Gastroesophageal sphincter (tissue), 4 donors: ENCODE results near the gene ARL6IP1. TPM values are rescaled to one million over a fixed set of nuclear protein-coding genes. Genes with fewer than 3 reads are reported as not detected.
A peak's percentile ranks its signal among the peaks of the same experiment; 100 is the strongest.
"Not testable (repeated sequence)": the region's sequence is repeated elsewhere in the genome, so short reads cannot be mapped to it uniquely, and the experiment has no call there.

Source experiments
- ATAC-seq: fragments of 150-250 bp; one replicate; pipeline ENCODE4 v1.9.1; 2016; ENCODE audit warnings: mild to moderate bottlenecking, moderate library complexity
- H3K27ac ChIP-seq, 4 donors: fragments of 200-600 bp; sonication (generic) in 3 of 4; 1 replicate in 3 of 4; 2 replicates in 1 of 4; pipeline ENCODE4 v1.5.1; 2016 to 2019
- H3K27me3 ChIP-seq: fragments of 200-600 bp; sonication (generic); one replicate; pipeline ENCODE4 v1.5.1; 2019
- H3K36me3 ChIP-seq, 2 donors: fragments of 200-600 bp; sonication (generic); one replicate each; pipeline ENCODE4 v1.5.1; 2019; ENCODE audit warnings: control low read depth in 1 of 2
- H3K4me1 ChIP-seq, 3 donors: fragments of 200-600 bp; sonication (generic); 1 replicate in 2 of 3; 2 replicates in 1 of 3; pipeline ENCODE4 v1.5.1; 2016 to 2019; ENCODE audit warnings: control low read depth in 2 of 3
- H3K4me3 ChIP-seq, 2 donors: fragments of 200-600 bp; sonication (generic); one replicate each; pipeline ENCODE4 v1.5.1; 2019; ENCODE audit warnings: mild to moderate bottlenecking in 1 of 2, moderate library complexity in 1 of 2
- H3K9me3 ChIP-seq, 3 donors: fragments of 200-600 bp; sonication (generic); one replicate each; pipeline ENCODE4 v1.5.1; 2017 to 2019; ENCODE audit warnings: control low read depth in 2 of 3
- EP300 ChIP-seq: sonication (generic); formaldehyde crosslinking; IDR thresholded peaks from one replicate; pipeline ENCODE4 v1.6.1; 2017; ENCODE audit warnings: antibody characterized with exemption, mild to moderate bottlenecking
- POLR2A ChIP-seq, 2 donors: fragments of 450-650 bp; IDR thresholded peaks; one replicate each; pipeline ENCODE4 v1.6.1; 2017; ENCODE audit warnings: antibody characterized with exemption in 2 of 2, mild to moderate bottlenecking in 2 of 2, moderate library complexity in 1 of 2
- POLR2AphosphoS5 ChIP-seq: sonication (generic); formaldehyde crosslinking; IDR thresholded peaks from one replicate; pipeline ENCODE4 v1.6.1; 2017; ENCODE audit warnings: antibody characterized with exemption
- WGBS, 2 donors: methylation state at CpG; one replicate each; pipeline ENCODE4 v1.1.5; 2018; ENCODE audit warnings: low coverage in 1 of 2; 5-methylcytosine and 5-hydroxymethylcytosine counted together
- total RNA-seq, 4 donors: library from RNA; depleted of rRNA; stranded (reverse); fragments of >200 nt; gene quantifications; one replicate each; pipeline ENCODE4 v1.1.0, GENCODE V29; 2016
- TF ChIP-seq, protein P1 (sequence below), 4 experiments: fragments of 200-600 bp in 2 of 4; fragments of 450-650 bp in 2 of 4; sonication (generic) in 1 of 4; IDR thresholded peaks; one replicate each; pipeline ENCODE4 v1.5.1; 2017 to 2019; ENCODE audit warnings: antibody characterized with exemption in 4 of 4, mild to moderate bottlenecking in 2 of 4, moderate library complexity in 2 of 4

Gene ARL6IP1
- total RNA-seq, 4 donors from 2014 or later: 70.2 to 157 (median 112) TPM

DNA sequence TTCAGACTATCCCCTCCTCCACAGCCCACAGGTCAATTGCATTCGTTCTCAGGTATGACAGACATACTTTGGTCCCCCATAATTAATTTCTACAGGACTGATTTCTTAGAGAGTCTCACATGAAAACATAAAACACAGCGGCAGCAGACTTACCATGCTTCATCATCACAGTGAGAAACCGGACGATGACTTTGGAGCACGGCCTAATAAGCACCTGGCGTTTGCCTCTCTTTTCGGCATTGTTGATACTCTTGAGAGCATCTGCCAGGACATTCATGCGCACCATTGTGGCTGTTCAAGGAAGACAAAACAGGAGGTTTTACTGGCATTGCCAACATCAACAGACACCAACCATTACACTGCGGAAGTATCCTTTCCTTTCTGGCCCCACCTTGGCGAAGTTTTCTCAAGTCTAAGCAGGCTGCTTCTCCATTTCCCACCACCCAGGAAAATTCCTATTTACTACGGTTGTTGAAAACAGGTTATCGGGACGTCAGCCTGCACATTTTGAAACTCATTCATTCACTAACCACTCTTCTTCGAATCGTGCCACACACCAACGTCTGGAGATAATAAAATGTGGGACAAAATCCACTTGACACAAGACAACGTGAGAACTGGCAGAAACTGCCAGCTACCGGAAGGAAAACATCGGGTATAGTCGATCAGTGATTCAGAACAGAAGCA, 12.4 kb downstream of the ARL6IP1 start:
- H3K9me3 ChIP-seq: no peaks in the 10 kb centered on the region
- no peaks in the 10 kb centered on the region for H3K27me3 ChIP-seq
- peak overlapping the region; percentile 85 to 93 for H3K4me3 ChIP-seq
- peaks cover 0 to 74% of the 10 kb centered on the region in 2 donors for H3K36me3 ChIP-seq
- H3K27ac ChIP-seq: peak overlapping the region; percentile 83 to 93 (median 86)
- no peak for TF ChIP-seq POLR2A (IDR thresholded peaks at IDR 0.05)
- TF ChIP-seq EP300: no peak
- no peak for TF ChIP-seq POLR2AphosphoS5
- TF ChIP-seq, protein P1, sequence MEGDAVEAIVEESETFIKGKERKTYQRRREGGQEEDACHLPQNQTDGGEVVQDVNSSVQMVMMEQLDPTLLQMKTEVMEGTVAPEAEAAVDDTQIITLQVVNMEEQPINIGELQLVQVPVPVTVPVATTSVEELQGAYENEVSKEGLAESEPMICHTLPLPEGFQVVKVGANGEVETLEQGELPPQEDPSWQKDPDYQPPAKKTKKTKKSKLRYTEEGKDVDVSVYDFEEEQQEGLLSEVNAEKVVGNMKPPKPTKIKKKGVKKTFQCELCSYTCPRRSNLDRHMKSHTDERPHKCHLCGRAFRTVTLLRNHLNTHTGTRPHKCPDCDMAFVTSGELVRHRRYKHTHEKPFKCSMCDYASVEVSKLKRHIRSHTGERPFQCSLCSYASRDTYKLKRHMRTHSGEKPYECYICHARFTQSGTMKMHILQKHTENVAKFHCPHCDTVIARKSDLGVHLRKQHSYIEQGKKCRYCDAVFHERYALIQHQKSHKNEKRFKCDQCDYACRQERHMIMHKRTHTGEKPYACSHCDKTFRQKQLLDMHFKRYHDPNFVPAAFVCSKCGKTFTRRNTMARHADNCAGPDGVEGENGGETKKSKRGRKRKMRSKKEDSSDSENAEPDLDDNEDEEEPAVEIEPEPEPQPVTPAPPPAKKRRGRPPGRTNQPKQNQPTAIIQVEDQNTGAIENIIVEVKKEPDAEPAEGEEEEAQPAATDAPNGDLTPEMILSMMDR (IDR thresholded peaks at IDR 0.05): no peak
- peaks cover 6 to 62% (median 28%) of the 10 kb centered on the region in 3 donors for H3K4me1 ChIP-seq
- ATAC-seq: no peak
- WGBS, 2 donors: 7 to 8% methylated on average over 19 of the region's 20 CpGs

- TF ChIP-seq POLR2AphosphoS5 (no peak), EP300 (no peak), POLR2A (IDR thresholded peaks at IDR 0.05) (no peak)
- TF ChIP-seq, protein P1 (IDR thresholded peaks at IDR 0.05): no peak
- Histone ChIP-seq H3K27ac (peak overlapping the region in 3 of 4 donors; percentile 27 to 62 (median 28)), H3K36me3 (peaks cover 3 to 67% of the 10 kb centered on the region in 2 donors)
Measured at GRCh38 chr16:18784917-18785623, 16.3 kb downstream of the ARL6IP1 start.

GRCh38 chr16:18783430-18784341, 17.7 kb downstream of the ARL6IP1 start:
- 87 to 88% methylated on average over 7 to 16 of the region's 17 CpGs for WGBS, 2 donors
- no peak for ATAC-seq
- Histone ChIP-seq H3K27ac (peak overlapping the region in 2 of 4 donors; percentile 28 to 35), H3K4me3 (no peak overlapping the region), H3K36me3 (peaks cover 3 to 65% of the 10 kb centered on the region in 2 donors), H3K27me3 (no peaks in the 10 kb centered on the region), H3K9me3 (no peaks in the 10 kb centered on the region), H3K4me1 (peaks cover 6 to 55% (median 25%) of the 10 kb centered on the region in 3 donors)
- TF ChIP-seq POLR2A (IDR thresholded peaks at IDR 0.05) (no peak), EP300 (no peak), POLR2AphosphoS5 (no peak)
- TF ChIP-seq, protein P1 (IDR thresholded peaks at IDR 0.05): no peak

More at GRCh38 chr16:18784917-18785623, 16.3 kb downstream of the ARL6IP1 start:
- Histone ChIP-seq H3K4me3 (no peak overlapping the region), H3K27me3 (no peaks in the 10 kb centered on the region), H3K4me1 (peaks cover 6 to 61% (median 28%) of the 10 kb centered on the region in 3 donors), H3K9me3 (no peaks in the 10 kb centered on the region)
- 38 to 47% methylated on average over 8 of the region's 8 CpGs for WGBS, 2 donors
- no peak for ATAC-seq

DNA sequence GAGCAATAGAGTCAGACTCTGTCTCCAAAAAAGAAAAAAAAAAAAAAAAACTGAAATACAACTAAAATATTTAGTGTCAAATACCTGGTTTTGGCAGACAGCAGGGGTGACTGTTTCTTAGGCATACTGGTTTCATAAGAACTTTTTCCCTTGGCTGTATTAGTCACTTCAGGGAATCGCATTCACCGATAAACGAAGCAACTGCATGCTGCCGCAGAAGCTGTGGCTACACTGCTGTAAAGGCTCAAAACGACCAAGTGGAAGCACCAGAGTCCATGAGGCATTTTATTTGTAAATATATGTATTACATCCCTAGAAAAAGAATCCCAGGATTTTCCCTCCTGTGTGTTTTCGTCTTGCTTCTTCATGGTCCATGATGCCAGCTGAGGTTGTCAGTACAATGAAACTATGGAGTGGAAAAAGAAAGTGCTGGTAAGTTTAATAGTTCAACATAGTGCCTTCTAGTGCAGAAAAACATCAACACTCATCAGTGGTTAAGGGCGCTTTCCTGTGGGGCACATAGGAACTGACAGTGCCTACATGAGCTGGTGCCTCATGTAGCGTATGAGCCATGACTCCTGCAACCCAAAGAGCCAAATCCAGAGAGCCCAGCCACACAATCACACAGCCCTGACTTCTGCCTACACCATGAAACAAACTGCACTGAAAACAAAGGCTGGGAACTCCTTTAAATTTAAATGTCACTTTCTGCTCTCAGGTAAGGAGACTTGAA, 18.5 kb downstream of the ARL6IP1 start:
- TF ChIP-seq POLR2AphosphoS5 (no peak), POLR2A (IDR thresholded peaks at IDR 0.05) (no peak), EP300 (no peak)
- TF ChIP-seq, protein P1 (IDR thresholded peaks at IDR 0.05): no peak
- no peaks in the 10 kb centered on the region for H3K27me3 ChIP-seq
- no peak overlapping the region for H3K27ac ChIP-seq
- 82 to 85% methylated on average over 8 of the region's 8 CpGs for WGBS, 2 donors
- no peak overlapping the region for H3K4me3 ChIP-seq
- peaks cover 4 to 47% (median 17%) of the 10 kb centered on the region in 3 donors for H3K4me1 ChIP-seq
- ATAC-seq: no peak
- peaks cover 3 to 56% of the 10 kb centered on the region in 2 donors for H3K36me3 ChIP-seq
- no peaks in the 10 kb centered on the region for H3K9me3 ChIP-seq

- H3K4me1 ChIP-seq: peaks cover 4 to 31% (median 12%) of the 10 kb centered on the region in 3 donors
- not testable (repeated sequence) for H3K27me3 ChIP-seq, H3K4me3 ChIP-seq, H3K9me3 ChIP-seq, ATAC-seq, H3K27ac ChIP-seq
- H3K36me3 ChIP-seq: peaks cover 3 to 40% of the 10 kb centered on the region in 2 donors
- no CpG with 5 or more reads among the region's 6 CpGs for WGBS, 2 donors
Measured at GRCh38 chr16:18781232-18781631, 20.1 kb downstream of the ARL6IP1 start.

DNA sequence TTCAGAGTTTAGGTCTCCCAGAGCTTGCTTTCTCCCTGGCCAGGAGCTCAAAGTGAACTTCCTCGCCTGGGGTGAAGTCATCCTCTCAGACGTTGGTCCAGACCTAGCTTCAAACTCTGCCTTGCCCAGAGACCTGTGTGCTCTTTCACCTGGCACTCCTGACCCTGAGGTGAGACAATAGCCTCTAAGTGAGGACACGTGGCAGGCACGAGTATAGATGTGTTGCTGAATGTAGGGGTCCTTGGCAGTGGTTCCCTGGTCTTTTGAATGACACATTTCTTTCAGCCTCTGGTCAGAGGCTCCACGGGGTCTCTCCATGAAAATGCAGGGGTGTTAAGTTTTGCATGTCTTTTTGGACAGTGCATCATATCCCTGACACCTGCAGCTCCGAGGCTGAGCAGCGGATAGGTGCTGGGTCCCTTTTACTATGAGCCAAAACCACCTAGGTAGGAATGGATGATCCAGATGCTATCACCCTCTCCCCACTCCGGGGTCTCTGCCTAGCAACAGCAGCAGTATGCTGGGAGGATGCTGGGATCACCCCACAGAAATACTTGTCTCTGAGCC, 20.8 kb downstream of the ARL6IP1 start:
- not testable (repeated sequence) for ATAC-seq, H3K27ac ChIP-seq, H3K9me3 ChIP-seq, H3K4me3 ChIP-seq, H3K27me3 ChIP-seq
- peaks cover 3 to 33% of the 10 kb centered on the region in 2 donors for H3K36me3 ChIP-seq
- WGBS, 2 donors: 44 to 51% methylated on average over 3 to 4 of the region's 8 CpGs
- peaks cover 2 to 24% (median 5%) of the 10 kb centered on the region in 3 donors for H3K4me1 ChIP-seq

DNA sequence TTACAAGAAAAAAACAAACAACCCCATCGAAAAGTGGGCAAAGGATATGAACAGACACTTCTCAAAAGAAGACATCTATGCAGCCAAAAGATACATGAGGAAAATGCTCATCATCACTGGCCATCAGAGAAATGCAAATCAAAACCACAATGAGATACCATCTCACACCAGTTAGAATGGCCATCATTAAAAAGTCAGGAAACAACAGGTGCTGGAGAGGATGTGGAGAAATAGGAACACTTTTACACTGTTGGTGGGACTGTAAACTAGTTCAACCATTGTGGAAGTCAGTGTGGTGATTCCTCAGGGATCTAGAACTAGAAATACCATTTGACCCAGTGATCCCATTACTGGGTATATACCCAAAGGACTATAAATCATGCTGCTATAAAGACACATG, 23.7 kb downstream of the ARL6IP1 start:
- H3K27ac ChIP-seq, H3K4me1 ChIP-seq, H3K4me3 ChIP-seq, H3K27me3 ChIP-seq, H3K9me3 ChIP-seq, ATAC-seq: not testable (repeated sequence)
- no CpG with 5 or more reads among the region's 1 CpG for WGBS, 2 donors
- H3K36me3 ChIP-seq: peaks cover 0 to 13% of the 10 kb centered on the region in 2 donors
